ENCODE measurements around the gene WASHC2C. TPM values are rescaled to one million over a fixed set of nuclear protein-coding genes. Genes with fewer than 3 reads are reported as not detected.
"Not testable (repeated sequence)": the region's sequence is repeated elsewhere in the genome, so short reads cannot be mapped to it uniquely, and the experiment has no call there.

WASHC2C gene
- total and polyA plus RNA-seq, 4 donors, result 7.8 to 27.3 (median 12.0) TPM

- H3K9me3 ChIP-seq (ENCODE audit: control insufficient read depth in 4 of 4, low read length in 3 of 4); H3K27me3 ChIP-seq (ENCODE audit: control insufficient read depth in 4 of 4, insufficient read depth in 4 of 4, low read length in 3 of 4); DNase-seq (ENCODE audit: low spot score); H3K4me1 ChIP-seq (ENCODE audit: control insufficient read depth in 4 of 4, insufficient read depth in 4 of 4, low read length in 3 of 4); H3K27ac ChIP-seq (ENCODE audit: low read depth in 1 of 2, low read length in 2 of 2); H3K4me3 ChIP-seq (ENCODE audit: low read depth in 1 of 3, low read length in 3 of 3); H3K9ac ChIP-seq (ENCODE audit: low read depth in 1 of 2, low read length in 2 of 2); H3K36me3 ChIP-seq (ENCODE audit: control insufficient read depth in 4 of 4, insufficient read depth in 3 of 4, low read depth in 1 of 4, low read length in 3 of 4): not testable (repeated sequence)
- 80% methylated on average over 13 of the region's 13 CpGs for WGBS
Observed at GRCh38 chr10:45812959-45813358, 85.9 kb downstream of the WASHC2C start.

DNA sequence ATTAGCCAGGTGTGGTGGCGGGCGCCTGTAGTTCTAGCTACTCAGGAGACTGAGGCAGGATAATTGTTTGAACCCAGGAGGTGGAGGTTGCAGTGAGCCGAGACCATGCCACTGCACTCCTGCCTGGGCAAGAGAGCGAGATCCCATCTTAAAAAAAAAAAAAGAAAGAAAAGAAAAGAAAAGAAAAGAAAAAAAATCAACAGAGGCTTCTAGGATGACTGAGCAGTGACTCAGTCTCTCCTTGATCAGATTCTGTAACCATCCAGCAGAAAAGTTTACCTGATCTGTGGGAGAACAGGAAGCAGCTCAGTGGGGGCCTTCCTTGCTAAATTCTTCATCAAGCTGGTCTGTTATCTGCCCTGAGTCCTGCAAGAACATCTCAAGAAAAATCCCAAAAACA is 87.1 kb downstream of the WASHC2C start:
- not testable (repeated sequence) for H3K4me3 ChIP-seq (ENCODE audit: low read depth in 1 of 3, low read length in 3 of 3); H3K9me3 ChIP-seq (ENCODE audit: control insufficient read depth in 4 of 4, low read length in 3 of 4); H3K27ac ChIP-seq (ENCODE audit: low read depth in 1 of 2, low read length in 2 of 2); H3K36me3 ChIP-seq (ENCODE audit: control insufficient read depth in 4 of 4, insufficient read depth in 3 of 4, low read depth in 1 of 4, low read length in 3 of 4); H3K27me3 ChIP-seq (ENCODE audit: control insufficient read depth in 4 of 4, insufficient read depth in 4 of 4, low read length in 3 of 4); H3K4me1 ChIP-seq (ENCODE audit: control insufficient read depth in 4 of 4, insufficient read depth in 4 of 4, low read length in 3 of 4); H3K9ac ChIP-seq (ENCODE audit: low read depth in 1 of 2, low read length in 2 of 2); DNase-seq (ENCODE audit: low spot score)
- WGBS, result 92% methylated on average over 4 of the region's 4 CpGs

DNA sequence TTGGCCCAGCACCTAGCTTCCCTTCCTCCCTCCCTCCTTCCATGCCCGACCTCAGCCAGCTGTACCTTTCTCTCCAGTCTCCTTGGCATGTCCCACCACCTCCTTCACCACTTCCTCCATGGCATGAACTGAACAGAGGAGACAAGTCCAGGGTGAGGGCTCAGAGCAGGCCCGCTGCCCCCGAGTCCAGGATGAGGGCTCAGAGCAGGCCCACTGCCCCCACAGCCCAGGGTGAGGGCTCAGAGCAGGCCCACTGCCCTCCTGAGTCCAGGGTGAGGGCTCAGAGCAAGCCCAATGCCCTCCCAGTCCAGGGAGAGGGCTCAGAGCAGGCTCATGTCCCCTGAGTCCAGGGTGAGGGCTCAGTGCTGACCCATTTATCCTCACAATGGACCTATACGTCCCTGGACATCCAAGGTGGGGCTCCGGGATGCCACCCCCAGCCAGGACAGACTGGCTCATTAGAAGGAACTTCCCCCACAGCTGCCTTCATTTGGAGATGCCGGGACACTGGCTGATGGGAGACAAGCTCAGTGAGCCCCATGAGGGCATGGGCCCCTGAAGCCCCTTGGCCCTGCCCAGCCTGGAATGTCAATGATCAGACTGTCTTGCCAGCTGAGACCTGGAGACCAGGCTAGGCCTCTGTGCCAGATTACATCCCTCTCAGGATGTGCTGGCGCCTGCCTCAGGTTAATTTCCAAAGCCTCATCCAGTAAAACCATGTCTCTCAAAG is 90.2 kb downstream of the WASHC2C start:
- WGBS, result 96% methylated on average over 7 of the region's 7 CpGs
- no peak for DNase-seq (ENCODE audit: low spot score)
- H3K36me3 ChIP-seq (ENCODE audit: control insufficient read depth in 4 of 4, insufficient read depth in 3 of 4, low read depth in 1 of 4, low read length in 3 of 4), result no peaks in the 10 kb centered on the region

DNA sequence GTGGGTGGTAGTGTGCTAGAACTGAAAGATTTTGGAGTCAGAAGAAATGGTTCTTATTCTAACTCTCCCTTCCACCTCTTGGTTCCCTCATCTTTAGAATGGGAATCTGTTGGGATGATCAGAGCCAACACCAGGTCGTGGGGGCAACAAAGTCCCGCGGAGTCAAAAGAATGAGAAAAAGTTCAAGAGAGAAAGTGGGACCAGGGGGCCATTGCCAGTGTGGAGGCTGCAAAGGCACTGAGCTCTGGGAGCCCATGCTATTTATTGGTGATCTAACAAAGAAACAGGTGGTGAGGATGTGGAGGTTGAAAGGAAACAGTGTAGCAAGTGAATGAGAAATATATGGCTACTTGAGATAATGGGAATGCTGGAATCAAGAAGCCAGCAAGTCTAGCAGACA is 90.8 kb downstream of the WASHC2C start:
- Histone ChIP-seq H3K9ac (ENCODE audit: low read depth in 1 of 2, low read length in 2 of 2) (no peak overlapping the region), H3K4me1 (ENCODE audit: control insufficient read depth in 4 of 4, insufficient read depth in 4 of 4, low read length in 3 of 4) (no peaks in the 10 kb centered on the region), H3K36me3 (ENCODE audit: control insufficient read depth in 4 of 4, insufficient read depth in 3 of 4, low read depth in 1 of 4, low read length in 3 of 4) (no peaks in the 10 kb centered on the region), H3K9me3 (ENCODE audit: control insufficient read depth in 4 of 4, low read length in 3 of 4) (no peaks in the 10 kb centered on the region), H3K27me3 (ENCODE audit: control insufficient read depth in 4 of 4, insufficient read depth in 4 of 4, low read length in 3 of 4) (no peaks in the 10 kb centered on the region), H3K27ac (ENCODE audit: low read depth in 1 of 2, low read length in 2 of 2) (no peak overlapping the region), H3K4me3 (ENCODE audit: low read depth in 1 of 3, low read length in 3 of 3) (no peak overlapping the region)
- no peak for TF ChIP-seq EGR1 (IDR thresholded peaks at IDR 0.05; ENCODE audit: low read depth in 2 of 2)
- no peak for TF ChIP-seq SP1 (IDR thresholded peaks at IDR 0.05)
- TF ChIP-seq HNF4A (conservative IDR thresholded peaks at IDR 0.05), result no peak
- TF ChIP-seq HNF4G (IDR thresholded peaks at IDR 0.05), result no peak
- no peak for TF ChIP-seq JUND (IDR thresholded peaks at IDR 0.05)
- no peak for TF ChIP-seq FOXA2 (IDR thresholded peaks at IDR 0.05)
- TF ChIP-seq RXRA (IDR thresholded peaks at IDR 0.05), result no peak
- TF ChIP-seq YY1 (IDR thresholded peaks at IDR 0.05), result no peak
- no peak for TF ChIP-seq RAD21 (IDR thresholded peaks at IDR 0.05)
- TF ChIP-seq GABPA (IDR thresholded peaks at IDR 0.05 in 1 of 2, conservative IDR thresholded peaks at IDR 0.05 in 1 of 2), result no peak
- DNase-seq (ENCODE audit: low spot score), result no peak
- 90% methylated on average over 3 of the region's 3 CpGs for WGBS

More for the DNA sequence above, 90.2 kb downstream of the WASHC2C start:
- no peak overlapping the region for H3K27ac ChIP-seq (ENCODE audit: low read depth in 1 of 2, low read length in 2 of 2)
- TF ChIP-seq SP1 (IDR thresholded peaks at IDR 0.05), result no peak
- TF ChIP-seq, protein P1, sequence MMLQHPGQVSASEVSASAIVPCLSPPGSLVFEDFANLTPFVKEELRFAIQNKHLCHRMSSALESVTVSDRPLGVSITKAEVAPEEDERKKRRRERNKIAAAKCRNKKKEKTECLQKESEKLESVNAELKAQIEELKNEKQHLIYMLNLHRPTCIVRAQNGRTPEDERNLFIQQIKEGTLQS (IDR thresholded peaks at IDR 0.05), result no peak
- TF ChIP-seq JUND (IDR thresholded peaks at IDR 0.05), result no peak
- no peak for TF ChIP-seq FOXA2 (IDR thresholded peaks at IDR 0.05)
- TF ChIP-seq TAF1 (conservative IDR thresholded peaks at IDR 0.05), result no peak
- no peak for TF ChIP-seq GABPA (IDR thresholded peaks at IDR 0.05 in 1 of 2, conservative IDR thresholded peaks at IDR 0.05 in 1 of 2)
- no peak for TF ChIP-seq HNF4A (conservative IDR thresholded peaks at IDR 0.05)
- no peak for TF ChIP-seq RAD21 (IDR thresholded peaks at IDR 0.05)
- TF ChIP-seq, protein P2, sequence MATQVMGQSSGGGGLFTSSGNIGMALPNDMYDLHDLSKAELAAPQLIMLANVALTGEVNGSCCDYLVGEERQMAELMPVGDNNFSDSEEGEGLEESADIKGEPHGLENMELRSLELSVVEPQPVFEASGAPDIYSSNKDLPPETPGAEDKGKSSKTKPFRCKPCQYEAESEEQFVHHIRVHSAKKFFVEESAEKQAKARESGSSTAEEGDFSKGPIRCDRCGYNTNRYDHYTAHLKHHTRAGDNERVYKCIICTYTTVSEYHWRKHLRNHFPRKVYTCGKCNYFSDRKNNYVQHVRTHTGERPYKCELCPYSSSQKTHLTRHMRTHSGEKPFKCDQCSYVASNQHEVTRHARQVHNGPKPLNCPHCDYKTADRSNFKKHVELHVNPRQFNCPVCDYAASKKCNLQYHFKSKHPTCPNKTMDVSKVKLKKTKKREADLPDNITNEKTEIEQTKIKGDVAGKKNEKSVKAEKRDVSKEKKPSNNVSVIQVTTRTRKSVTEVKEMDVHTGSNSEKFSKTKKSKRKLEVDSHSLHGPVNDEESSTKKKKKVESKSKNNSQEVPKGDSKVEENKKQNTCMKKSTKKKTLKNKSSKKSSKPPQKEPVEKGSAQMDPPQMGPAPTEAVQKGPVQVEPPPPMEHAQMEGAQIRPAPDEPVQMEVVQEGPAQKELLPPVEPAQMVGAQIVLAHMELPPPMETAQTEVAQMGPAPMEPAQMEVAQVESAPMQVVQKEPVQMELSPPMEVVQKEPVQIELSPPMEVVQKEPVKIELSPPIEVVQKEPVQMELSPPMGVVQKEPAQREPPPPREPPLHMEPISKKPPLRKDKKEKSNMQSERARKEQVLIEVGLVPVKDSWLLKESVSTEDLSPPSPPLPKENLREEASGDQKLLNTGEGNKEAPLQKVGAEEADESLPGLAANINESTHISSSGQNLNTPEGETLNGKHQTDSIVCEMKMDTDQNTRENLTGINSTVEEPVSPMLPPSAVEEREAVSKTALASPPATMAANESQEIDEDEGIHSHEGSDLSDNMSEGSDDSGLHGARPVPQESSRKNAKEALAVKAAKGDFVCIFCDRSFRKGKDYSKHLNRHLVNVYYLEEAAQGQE (IDR thresholded peaks at IDR 0.05), result no peak
- no peak for TF ChIP-seq HNF4G (IDR thresholded peaks at IDR 0.05)
- TF ChIP-seq, protein P3, sequence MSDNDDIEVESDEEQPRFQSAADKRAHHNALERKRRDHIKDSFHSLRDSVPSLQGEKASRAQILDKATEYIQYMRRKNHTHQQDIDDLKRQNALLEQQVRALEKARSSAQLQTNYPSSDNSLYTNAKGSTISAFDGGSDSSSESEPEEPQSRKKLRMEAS (IDR thresholded peaks at IDR 0.05), result no peak
- no peaks in the 10 kb centered on the region for H3K27me3 ChIP-seq (ENCODE audit: control insufficient read depth in 4 of 4, insufficient read depth in 4 of 4, low read length in 3 of 4)
- no peak overlapping the region for H3K4me3 ChIP-seq (ENCODE audit: low read depth in 1 of 3, low read length in 3 of 3)
- H3K4me1 ChIP-seq (ENCODE audit: control insufficient read depth in 4 of 4, insufficient read depth in 4 of 4, low read length in 3 of 4), result no peaks in the 10 kb centered on the region
- H3K9me3 ChIP-seq (ENCODE audit: control insufficient read depth in 4 of 4, low read length in 3 of 4), result no peaks in the 10 kb centered on the region
- no peak overlapping the region for H3K9ac ChIP-seq (ENCODE audit: low read depth in 1 of 2, low read length in 2 of 2)
